Effector memory CD4-positive, alpha-beta T cell (primary cell): ENCODE data around the gene HHIPL1.

Experiments used
- DNase-seq, 3 donors: peaks; one replicate each; pipeline ENCODE4 v3.0.0-alpha.2; 2020
- H3K27ac ChIP-seq: 2 replicates; pipeline ENCODE4 v1.7.0; 2013; ENCODE audit warnings: mild to moderate bottlenecking, low read length, moderate library complexity; ENCODE audit not compliant: insufficient read depth, poor library complexity, severe bottlenecking
- H3K27me3 ChIP-seq: replicated peaks from 2 replicates; pipeline ENCODE4 v1.7.0; 2013; ENCODE audit warnings: mild to moderate bottlenecking, low read length; ENCODE audit not compliant: insufficient read depth, control insufficient read depth, poor library complexity, severe bottlenecking
- H3K36me3 ChIP-seq: 2 replicates; pipeline ENCODE4 v1.7.0; 2013; ENCODE audit warnings: mild to moderate bottlenecking, low read length, moderate library complexity; ENCODE audit not compliant: control insufficient read depth, insufficient read depth
- H3K4me1 ChIP-seq: 2 replicates; pipeline ENCODE4 v1.7.0; 2013; ENCODE audit warnings: low read length, mild to moderate bottlenecking; ENCODE audit not compliant: control insufficient read depth, insufficient read depth, poor library complexity, severe bottlenecking
- H3K4me3 ChIP-seq: 2 replicates; pipeline ENCODE4 v1.7.0; 2013; ENCODE audit warnings: low read length, low read depth, mild to moderate bottlenecking; ENCODE audit not compliant: insufficient read depth, poor library complexity, severe bottlenecking
- H3K9me3 ChIP-seq: 2 replicates; pipeline ENCODE4 v1.7.0; 2013; ENCODE audit warnings: mild to moderate bottlenecking, low read length, moderate library complexity; ENCODE audit not compliant: control insufficient read depth

HHIPL1 gene

DNA sequence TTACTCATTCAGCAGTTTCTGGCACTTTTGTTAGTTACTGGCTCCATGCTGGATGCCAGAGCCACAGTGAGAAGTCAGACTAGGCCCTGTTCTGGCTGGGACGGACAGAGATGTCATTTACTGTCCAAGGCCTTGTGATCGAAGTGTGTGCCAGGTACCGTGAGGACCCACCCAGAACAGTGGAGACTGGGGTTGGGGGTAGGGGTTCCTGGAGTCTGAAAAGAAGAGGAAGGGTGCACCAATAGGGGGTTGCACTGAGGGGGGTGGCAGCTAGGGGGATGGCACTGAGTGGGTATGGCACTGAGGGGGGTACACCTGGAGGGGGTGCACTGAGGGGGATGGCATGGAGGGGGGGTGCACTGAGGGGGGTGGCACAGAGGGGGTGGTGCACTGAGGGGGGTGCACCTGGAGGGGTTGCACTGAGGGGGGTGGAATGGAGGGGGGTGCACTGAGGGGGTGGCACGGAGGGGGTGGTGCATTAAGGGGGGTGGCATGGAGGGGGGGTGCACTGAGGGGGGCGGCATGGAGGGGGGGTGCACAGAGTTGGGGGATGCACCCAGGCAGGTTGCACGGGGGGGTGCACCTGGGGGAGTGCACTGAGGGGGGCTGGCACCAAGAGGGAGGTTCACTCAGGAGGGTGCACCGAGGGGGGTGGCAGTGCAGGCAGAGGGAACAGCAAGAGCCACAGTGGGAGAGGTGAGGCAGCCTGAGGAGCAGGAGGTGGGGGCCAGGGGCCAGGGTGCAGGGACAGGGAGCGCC is 28.6 kb downstream of the HHIPL1 start:
- Histone ChIP-seq H3K27ac (no peak overlapping the region), H3K9me3 (peaks cover 4% of the 10 kb centered on the region), H3K36me3 (no peaks in the 10 kb centered on the region), H3K27me3 (peaks cover 7% of the 10 kb centered on the region), H3K4me3 (no peak overlapping the region), H3K4me1 (peaks cover 13% of the 10 kb centered on the region)
- DNase-seq = no peak

DNA sequence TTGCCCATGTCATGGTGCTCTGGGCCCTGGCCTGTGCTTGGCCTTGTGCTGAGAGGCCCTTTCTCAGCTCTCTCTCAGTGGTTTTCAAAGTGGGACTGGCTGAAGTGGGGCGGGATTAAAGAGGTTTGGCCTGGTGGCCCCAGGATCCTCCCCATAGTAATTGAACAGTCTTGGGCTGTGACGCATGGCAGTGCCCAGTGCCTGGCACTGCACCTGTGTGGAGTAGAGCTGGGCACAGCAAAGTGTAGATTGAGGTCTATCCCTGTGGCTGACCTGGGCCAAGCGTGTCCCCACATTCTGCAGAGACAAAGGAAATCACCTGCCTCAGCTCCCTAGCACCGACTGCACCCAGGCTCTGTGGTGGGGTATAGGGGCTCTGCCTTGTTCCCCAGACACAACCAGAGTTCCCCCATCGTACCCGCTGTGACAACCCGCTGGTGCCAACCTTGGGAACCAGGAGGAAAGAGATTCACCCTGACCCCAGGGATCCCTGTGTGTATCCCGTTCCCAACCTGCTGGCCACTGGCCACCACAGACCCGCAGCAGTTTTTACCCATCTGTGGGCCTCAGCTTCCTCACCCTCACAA is 29.2 kb downstream of the HHIPL1 start:
- peaks cover 7% of the 10 kb centered on the region for H3K27me3 ChIP-seq
- peaks cover 13% of the 10 kb centered on the region for H3K4me1 ChIP-seq
- H3K9me3 ChIP-seq = peaks cover 4% of the 10 kb centered on the region
- no peak overlapping the region for H3K4me3 ChIP-seq
- no peak overlapping the region for H3K27ac ChIP-seq
- no peaks in the 10 kb centered on the region for H3K36me3 ChIP-seq
- DNase-seq = no peak

DNA sequence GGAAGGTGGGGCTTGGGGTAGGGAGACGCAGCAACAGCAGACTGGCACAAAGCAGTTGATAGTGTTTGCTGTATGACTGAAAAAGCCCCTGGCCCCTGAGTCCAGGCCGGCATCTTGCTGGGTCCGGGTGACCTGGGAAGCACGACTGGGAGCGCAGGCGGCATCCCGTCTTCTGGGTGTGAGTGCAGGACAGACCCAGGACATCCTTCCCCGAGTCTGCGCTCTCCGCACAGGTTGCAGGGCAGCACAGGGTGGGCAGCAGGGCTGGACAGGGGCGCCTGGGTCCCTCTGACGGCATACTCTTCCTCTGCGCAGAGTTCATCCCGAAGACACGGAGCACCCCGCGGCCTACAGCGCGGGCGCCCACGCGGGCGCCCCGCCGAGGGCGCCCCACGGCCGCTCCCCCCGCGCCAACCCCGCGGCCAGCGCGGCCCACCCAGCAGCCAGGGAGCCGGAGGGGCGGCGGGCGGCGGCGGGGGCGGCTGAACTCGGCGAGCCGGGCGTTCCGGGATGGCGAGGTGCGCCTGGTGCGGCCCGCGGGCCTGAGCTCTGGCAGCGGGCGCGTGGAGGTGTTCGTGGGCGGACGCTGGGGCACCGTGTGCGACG is 29.9 kb downstream of the HHIPL1 start:
- H3K4me3 ChIP-seq = no peak overlapping the region
- H3K9me3 ChIP-seq = peaks cover 4% of the 10 kb centered on the region
- DNase-seq = no peak
- peaks cover 7% of the 10 kb centered on the region for H3K27me3 ChIP-seq
- H3K4me1 ChIP-seq = peaks cover 13% of the 10 kb centered on the region
- H3K36me3 ChIP-seq = no peaks in the 10 kb centered on the region
- H3K27ac ChIP-seq = no peak overlapping the region

DNA sequence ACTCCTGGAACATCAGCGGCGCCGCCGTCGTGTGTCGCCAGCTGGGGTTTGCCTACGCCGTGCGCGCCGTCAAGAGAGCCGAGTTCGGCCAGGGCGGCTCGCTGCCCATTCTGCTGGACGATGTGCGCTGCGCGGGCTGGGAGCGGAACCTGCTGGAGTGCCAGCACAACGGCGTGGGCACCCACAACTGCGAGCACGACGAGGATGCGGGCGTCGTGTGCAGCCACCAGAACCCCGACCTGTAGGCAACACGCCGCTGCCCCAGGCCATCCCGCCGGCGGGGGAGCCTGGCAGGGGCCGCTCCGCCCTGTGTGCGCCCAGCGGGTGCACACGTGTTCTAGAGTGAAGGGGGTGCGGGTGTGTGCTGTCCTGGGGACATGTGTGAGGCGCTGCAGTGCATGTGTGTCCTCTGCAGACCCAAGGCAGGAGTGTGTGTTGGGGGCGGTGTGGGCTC is 30.5 kb downstream of the HHIPL1 start:
- Histone ChIP-seq H3K4me1 (peaks cover 13% of the 10 kb centered on the region), H3K27me3 (peaks cover 7% of the 10 kb centered on the region), H3K4me3 (no peak overlapping the region), H3K9me3 (peaks cover 4% of the 10 kb centered on the region), H3K36me3 (no peaks in the 10 kb centered on the region), H3K27ac (no peak overlapping the region)
- no peak for DNase-seq

DNA sequence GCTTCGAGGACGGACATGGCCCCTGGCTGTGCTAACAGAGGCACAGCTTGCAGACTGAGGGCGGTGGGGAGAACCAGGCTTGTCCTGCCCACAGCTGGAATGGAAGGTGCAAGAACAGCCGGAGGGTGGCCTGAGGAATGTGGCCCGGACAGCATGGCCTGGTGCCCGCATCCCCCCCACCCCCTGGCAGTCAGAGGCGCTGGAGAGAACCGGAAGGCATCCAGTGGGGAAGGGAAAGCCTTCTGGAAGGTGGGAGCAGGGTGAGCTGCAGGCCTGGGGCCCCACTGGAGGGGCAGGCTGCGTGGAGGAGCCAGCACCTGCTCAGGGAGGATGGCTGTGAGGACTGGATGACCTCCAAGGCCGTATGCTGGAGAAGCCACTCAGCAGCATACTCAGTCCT is 31.0 kb downstream of the HHIPL1 start:
- H3K27ac ChIP-seq = no peak overlapping the region
- peaks cover 13% of the 10 kb centered on the region for H3K4me1 ChIP-seq
- H3K27me3 ChIP-seq = peaks cover 7% of the 10 kb centered on the region

DNA sequence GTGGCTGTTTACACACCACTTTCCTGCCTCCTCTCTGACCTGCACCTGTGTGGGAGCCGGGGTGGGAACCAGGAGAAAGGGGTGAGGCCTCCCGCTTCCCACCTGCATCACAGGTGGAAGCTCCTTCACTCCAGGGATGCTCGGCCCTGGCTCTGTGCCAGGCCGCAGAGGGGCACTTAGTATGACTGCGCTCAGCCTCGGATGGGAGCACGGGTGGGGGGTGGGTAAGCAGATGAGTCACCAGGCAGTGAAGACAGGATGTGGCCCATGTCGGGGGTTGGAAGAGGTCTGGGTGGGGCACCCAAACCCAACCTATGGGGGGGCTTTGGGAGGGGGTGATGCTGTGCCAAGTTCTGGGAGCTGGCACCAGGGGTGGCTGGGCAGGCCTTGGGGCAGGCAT is 31.7 kb downstream of the HHIPL1 start:
- Histone ChIP-seq H3K4me3 (no peak overlapping the region), H3K36me3 (no peaks in the 10 kb centered on the region), H3K4me1 (peaks cover 13% of the 10 kb centered on the region), H3K27ac (no peak overlapping the region), H3K27me3 (peaks cover 7% of the 10 kb centered on the region), H3K9me3 (peaks cover 4% of the 10 kb centered on the region)
- DNase-seq = no peak

More for the DNA sequence above, 31.0 kb downstream of the HHIPL1 start:
- H3K36me3 ChIP-seq = no peaks in the 10 kb centered on the region
- no peak overlapping the region for H3K4me3 ChIP-seq
- no peak for DNase-seq
- peaks cover 4% of the 10 kb centered on the region for H3K9me3 ChIP-seq

DNA sequence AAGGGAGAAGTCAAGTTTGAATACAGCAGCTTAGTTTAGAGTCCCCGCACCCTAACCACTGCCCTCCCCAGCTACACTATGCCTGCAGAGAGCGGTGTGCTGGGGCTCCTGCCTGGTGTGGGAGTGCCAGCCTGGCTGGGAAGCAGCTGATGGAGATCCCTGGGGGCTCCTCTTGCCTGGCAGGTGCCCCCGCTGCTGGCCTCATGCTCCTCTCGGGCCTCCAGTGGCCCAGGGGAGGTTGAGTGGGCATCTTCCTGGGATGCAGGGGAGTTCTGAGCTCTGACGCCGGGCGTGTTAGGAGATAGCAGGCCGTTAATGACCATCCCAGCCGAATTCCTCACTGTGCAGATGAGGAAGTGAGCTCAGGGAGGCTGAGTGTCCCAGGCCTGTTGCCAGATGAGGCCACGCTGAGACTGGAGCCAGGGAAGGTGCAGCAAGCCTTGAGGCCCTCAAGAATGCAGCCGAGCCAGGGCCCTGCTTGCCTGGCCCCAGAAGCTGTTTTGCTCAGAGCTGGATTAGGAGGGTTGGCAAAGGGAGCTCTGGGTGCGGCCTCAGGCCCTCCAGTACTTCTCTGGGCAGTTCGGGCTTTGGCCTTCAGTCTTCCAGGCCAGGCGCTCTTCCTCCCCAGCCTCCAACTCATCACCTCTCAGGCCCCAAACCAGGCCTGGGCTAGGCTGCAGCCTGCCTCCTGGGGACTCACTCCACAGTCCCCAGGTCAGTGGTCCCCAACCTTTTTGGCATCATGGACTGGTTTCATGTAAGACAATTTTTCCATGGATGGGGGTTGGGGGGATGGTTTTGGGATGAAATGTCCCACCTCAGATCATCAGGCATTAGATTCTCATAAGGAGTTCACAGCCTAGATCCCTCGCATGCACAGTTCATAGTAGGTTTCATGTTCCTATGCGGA is 32.6 kb downstream of the HHIPL1 start:
- DNase-seq = no peak
- Histone ChIP-seq H3K36me3 (no peaks in the 10 kb centered on the region), H3K27ac (no peak overlapping the region), H3K9me3 (peaks cover 4% of the 10 kb centered on the region), H3K27me3 (peaks cover 7% of the 10 kb centered on the region), H3K4me3 (no peak overlapping the region), H3K4me1 (peaks cover 13% of the 10 kb centered on the region)

DNA sequence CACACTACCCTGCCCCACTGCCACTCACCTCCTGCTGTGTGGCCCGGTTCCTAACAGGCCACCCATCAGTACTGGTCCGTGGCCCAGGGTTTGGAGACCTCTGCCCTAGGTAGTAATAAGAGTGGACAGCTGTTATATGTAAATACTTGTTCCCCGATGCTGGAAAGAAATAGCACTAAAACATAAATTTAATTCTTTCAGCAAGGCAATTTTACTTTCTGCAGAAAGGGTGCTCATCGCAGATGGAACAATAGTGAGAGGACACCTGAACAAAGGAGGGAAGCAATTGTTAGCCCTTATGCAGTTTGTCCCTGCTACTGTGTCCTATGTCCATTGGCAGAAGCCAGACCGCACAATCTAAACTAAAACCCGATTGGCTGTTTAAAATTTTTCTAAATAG is 33.3 kb downstream of the HHIPL1 start:
- no peak overlapping the region for H3K4me3 ChIP-seq
- H3K4me1 ChIP-seq = peaks cover 19% of the 10 kb centered on the region

DNA sequence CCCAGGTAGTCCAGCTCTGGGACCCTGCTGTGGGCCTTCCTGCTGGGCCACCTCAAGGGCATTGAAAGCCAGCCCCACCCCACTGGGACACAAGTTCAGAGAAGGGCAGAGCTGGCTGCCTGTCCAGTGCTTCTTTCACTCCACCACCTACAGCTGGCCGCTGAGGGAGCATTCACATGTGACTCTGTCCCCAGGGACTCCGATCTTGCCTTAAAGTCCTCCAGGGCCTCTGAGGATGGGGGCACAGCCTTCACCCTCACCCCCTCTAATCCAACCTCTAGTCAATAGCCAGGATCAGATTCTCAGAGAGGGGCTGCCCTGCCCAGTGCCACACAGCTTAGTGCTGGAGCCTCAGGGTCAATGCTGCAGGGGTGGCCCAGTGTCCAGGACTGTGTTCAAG is 34.2 kb downstream of the HHIPL1 start:
- Histone ChIP-seq H3K27me3 (peaks cover 5% of the 10 kb centered on the region), H3K4me1 (peaks cover 20% of the 10 kb centered on the region), H3K36me3 (no peaks in the 10 kb centered on the region), H3K4me3 (no peak overlapping the region), H3K27ac (no peak overlapping the region), H3K9me3 (peaks cover 4% of the 10 kb centered on the region)
- DNase-seq = no peak

More for the DNA sequence above, 33.3 kb downstream of the HHIPL1 start:
- no peaks in the 10 kb centered on the region for H3K36me3 ChIP-seq
- H3K27me3 ChIP-seq = peaks cover 7% of the 10 kb centered on the region
- no peak overlapping the region for H3K27ac ChIP-seq
- DNase-seq = no peak
- peaks cover 4% of the 10 kb centered on the region for H3K9me3 ChIP-seq
